Measurements from ENCODE around the gene MYOM3.

The MYOM3 gene

DNA sequence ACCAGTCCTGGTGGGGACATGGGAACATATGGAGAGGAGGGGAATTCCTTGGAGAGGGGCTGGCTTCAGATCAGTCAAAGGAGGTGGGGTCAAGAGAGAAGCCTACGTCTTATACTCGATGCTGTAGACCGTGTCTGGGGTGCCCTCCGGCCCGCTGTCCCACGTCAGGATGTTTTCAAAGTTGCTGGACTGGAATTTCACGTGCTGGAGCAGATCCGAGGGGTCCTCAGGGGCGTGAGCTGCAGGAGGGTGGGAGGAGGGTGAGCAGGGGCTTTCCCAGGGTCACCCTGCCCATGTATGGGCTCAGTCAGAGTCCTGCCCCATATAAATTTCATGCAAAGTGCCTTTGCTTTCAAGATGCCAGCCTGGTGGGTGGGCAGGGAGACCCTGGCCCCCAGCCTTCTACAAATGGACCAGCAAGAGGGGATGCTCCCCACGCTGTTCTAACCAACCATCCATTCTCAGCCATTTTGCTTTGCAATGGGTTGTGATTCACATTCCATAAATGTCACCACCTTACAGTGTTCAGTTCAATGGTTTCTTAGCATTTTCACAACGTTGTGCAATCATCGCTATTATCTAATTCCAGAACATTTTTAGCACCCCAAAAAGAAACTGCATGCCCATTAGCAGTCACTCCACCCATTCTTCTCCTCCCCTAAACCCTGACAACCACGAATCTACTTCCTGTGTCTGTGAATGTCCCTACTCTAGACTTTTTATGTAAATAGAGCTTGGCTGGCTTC lies 26.7 kb upstream of the MYOM3 start:
- Histone ChIP-seq H3K27ac (ENCODE audit: low read depth in 2 of 2, low read length in 2 of 2) (no peak overlapping the region), H3K36me3 (ENCODE audit: control insufficient read depth in 2 of 2, insufficient read depth in 2 of 2, low read length in 2 of 2) (peaks cover 0 to 3% of the 10 kb centered on the region in 2 donors), H3K9me3 (ENCODE audit: control insufficient read depth in 2 of 2, low read length in 2 of 2) (no peaks in the 10 kb centered on the region), H3K4me3 (ENCODE audit: low read length in 2 of 2) (no peak overlapping the region), H3K9ac (ENCODE audit: low read depth in 1 of 2, low read length in 2 of 2) (no peak overlapping the region), H3K27me3 (ENCODE audit: control insufficient read depth in 2 of 2, insufficient read depth in 2 of 2, low read length in 2 of 2) (no peaks in the 10 kb centered on the region), H3K4me1 (ENCODE audit: control insufficient read depth in 2 of 2, insufficient read depth in 2 of 2, low read length in 2 of 2) (peaks cover 5 to 8% of the 10 kb centered on the region in 2 donors)

DNA sequence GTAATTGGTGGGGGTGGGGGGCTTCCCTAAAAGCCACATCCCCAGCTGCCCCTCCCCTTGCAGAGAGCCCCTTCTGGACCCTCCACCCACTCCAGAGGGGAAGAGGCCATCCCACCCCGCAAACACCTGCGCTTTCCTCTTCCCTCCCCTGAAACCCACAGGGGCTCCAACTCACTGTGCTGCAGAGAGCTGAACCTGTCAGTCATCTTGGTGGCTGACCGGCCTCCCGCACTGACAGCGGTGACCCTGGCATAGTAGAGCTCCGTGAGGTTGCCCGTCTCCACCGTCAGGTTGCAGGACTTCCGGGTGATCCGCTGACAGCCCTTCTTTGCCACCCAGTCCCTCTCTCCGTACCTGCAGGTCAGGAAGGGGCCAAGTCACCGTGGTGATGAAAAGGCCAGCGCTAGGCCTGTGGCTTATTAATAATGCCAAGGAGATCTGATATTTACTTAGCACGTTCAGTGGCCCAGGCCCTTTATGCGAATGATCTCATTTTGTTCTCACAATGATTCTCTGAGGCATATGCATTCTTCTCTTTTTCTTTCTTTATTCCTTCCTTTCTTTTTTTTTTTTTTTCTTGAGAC lies 25.1 kb upstream of the MYOM3 start:
- Histone ChIP-seq H3K27ac (ENCODE audit: low read depth in 2 of 2, low read length in 2 of 2) (no peak overlapping the region), H3K9ac (ENCODE audit: low read depth in 1 of 2, low read length in 2 of 2) (no peak overlapping the region), H3K27me3 (ENCODE audit: control insufficient read depth in 2 of 2, insufficient read depth in 2 of 2, low read length in 2 of 2) (no peaks in the 10 kb centered on the region), H3K4me1 (ENCODE audit: control insufficient read depth in 2 of 2, insufficient read depth in 2 of 2, low read length in 2 of 2) (peaks cover 0 to 3% of the 10 kb centered on the region in 2 donors), H3K36me3 (ENCODE audit: control insufficient read depth in 2 of 2, insufficient read depth in 2 of 2, low read length in 2 of 2) (peaks cover 2 to 3% of the 10 kb centered on the region in 2 donors), H3K4me3 (ENCODE audit: low read length in 2 of 2) (no peak overlapping the region), H3K9me3 (ENCODE audit: control insufficient read depth in 2 of 2, low read length in 2 of 2) (no peaks in the 10 kb centered on the region)

DNA sequence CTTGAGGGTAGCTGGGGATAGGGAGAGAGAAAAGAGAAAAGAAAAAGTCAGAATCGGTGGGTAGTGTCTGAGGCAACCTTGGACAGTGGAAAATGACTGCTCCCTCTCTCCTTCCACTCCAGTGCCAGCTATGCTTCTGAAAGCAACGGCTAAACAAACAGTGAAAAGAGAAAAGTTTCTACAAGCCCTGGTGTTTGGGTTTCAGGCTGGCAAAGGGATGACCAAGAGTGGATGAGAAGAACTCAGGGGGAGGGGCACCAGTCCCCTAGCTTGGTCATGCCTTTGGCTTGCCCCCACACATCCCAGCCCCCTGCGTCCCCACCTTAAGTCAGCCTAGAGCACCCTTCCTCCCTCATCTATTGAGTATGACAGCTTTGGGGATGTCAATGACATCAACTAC lies 22.4 kb upstream of the MYOM3 start:
- Histone ChIP-seq H3K4me1 (ENCODE audit: control insufficient read depth in 2 of 2, insufficient read depth in 2 of 2, low read length in 2 of 2) (no peaks in the 10 kb centered on the region), H3K9me3 (ENCODE audit: control insufficient read depth in 2 of 2, low read length in 2 of 2) (no peaks in the 10 kb centered on the region), H3K36me3 (ENCODE audit: control insufficient read depth in 2 of 2, insufficient read depth in 2 of 2, low read length in 2 of 2) (peaks cover 2 to 3% of the 10 kb centered on the region in 2 donors), H3K27ac (ENCODE audit: low read depth in 2 of 2, low read length in 2 of 2) (no peak overlapping the region), H3K27me3 (ENCODE audit: control insufficient read depth in 2 of 2, insufficient read depth in 2 of 2, low read length in 2 of 2) (no peaks in the 10 kb centered on the region), H3K9ac (ENCODE audit: low read depth in 1 of 2, low read length in 2 of 2) (no peak overlapping the region), H3K4me3 (ENCODE audit: low read length in 2 of 2) (no peak overlapping the region)

DNA sequence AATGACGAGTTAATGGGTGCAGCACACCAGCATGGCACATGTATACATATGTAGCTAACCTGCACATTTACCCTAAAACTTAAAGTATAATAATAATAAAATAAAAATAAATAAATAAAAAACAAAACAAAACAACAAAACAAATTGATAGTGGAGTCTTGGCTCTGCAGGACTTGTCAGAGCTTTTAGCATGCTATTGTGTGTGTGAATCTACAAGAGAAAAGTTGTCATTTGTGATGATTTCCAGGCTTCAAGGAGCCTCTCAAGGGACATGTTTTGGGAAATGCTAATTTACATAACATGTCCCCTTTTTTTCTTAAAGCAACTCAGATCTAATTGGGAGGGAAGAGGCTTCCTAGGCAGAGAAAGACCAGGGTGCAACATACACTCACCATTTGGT lies 21.9 kb upstream of the MYOM3 start:
- peaks cover 2 to 3% of the 10 kb centered on the region in 2 donors for H3K36me3 ChIP-seq (ENCODE audit: control insufficient read depth in 2 of 2, insufficient read depth in 2 of 2, low read length in 2 of 2)
- no peaks in the 10 kb centered on the region for H3K9me3 ChIP-seq (ENCODE audit: control insufficient read depth in 2 of 2, low read length in 2 of 2)
- no peak overlapping the region for H3K4me3 ChIP-seq (ENCODE audit: low read length in 2 of 2)
- no peak overlapping the region for H3K27ac ChIP-seq (ENCODE audit: low read depth in 2 of 2, low read length in 2 of 2)
- no peak overlapping the region for H3K9ac ChIP-seq (ENCODE audit: low read depth in 1 of 2, low read length in 2 of 2)
- H3K27me3 ChIP-seq (ENCODE audit: control insufficient read depth in 2 of 2, insufficient read depth in 2 of 2, low read length in 2 of 2), result no peaks in the 10 kb centered on the region
- H3K4me1 ChIP-seq (ENCODE audit: control insufficient read depth in 2 of 2, insufficient read depth in 2 of 2, low read length in 2 of 2), result no peaks in the 10 kb centered on the region

DNA sequence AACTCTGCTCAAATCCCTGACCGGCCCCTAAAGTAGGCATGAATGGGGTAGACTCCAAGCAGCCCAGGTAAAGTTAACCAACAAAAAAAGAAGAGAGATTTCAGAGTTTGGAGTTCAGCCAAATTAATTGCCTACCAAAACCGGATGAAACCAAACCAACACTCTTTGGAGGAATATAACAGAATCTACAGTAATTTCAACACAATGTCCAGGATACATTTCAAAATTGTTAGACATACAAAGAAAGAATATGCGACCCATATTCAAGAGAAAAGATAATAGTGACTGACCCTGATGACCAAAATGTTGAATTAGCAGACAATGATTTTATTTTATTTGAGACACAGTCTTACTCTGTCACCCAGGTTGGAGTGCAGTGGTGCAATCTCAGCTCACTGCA lies 18.4 kb upstream of the MYOM3 start:
- no peak overlapping the region for H3K4me3 ChIP-seq (ENCODE audit: low read length in 2 of 2)
- H3K4me1 ChIP-seq (ENCODE audit: control insufficient read depth in 2 of 2, insufficient read depth in 2 of 2, low read length in 2 of 2), result no peaks in the 10 kb centered on the region
- no peaks in the 10 kb centered on the region for H3K9me3 ChIP-seq (ENCODE audit: control insufficient read depth in 2 of 2, low read length in 2 of 2)
- H3K27ac ChIP-seq (ENCODE audit: low read depth in 2 of 2, low read length in 2 of 2), result no peak overlapping the region
- peaks cover 7 to 9% of the 10 kb centered on the region in 2 donors for H3K36me3 ChIP-seq (ENCODE audit: control insufficient read depth in 2 of 2, insufficient read depth in 2 of 2, low read length in 2 of 2)
- H3K9ac ChIP-seq (ENCODE audit: low read depth in 1 of 2, low read length in 2 of 2), result no peak overlapping the region
- H3K27me3 ChIP-seq (ENCODE audit: control insufficient read depth in 2 of 2, insufficient read depth in 2 of 2, low read length in 2 of 2), result no peaks in the 10 kb centered on the region

DNA sequence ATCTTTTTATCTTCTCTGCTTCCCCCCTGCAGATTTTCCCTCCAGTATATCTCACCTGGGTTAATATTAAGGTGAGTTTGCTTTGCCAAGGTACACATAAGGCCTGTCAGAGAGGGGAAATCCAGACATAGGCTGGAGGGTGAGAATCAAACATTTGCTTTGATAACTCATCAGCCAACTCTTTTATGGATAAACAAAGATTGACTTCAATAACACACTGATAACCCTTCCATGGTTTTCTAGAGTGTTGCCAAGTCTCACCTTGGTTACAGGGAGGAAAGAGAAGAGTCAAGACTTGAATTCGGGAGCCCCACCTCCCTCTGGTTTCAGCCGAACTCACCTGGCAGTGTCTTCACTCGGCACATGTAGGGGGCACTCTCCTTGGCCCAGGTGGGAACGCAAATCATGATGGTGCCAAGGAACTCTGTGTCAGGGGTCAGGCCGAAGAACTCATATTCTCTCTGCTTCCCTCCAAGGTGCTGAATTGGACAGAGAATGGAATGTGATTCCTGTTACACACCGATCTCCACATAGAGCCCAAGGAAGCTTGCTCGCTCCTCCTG lies 15.9 kb upstream of the MYOM3 start:
- Histone ChIP-seq H3K4me3 (ENCODE audit: low read length in 2 of 2) (no peak overlapping the region), H3K27me3 (ENCODE audit: control insufficient read depth in 2 of 2, insufficient read depth in 2 of 2, low read length in 2 of 2) (no peaks in the 10 kb centered on the region), H3K4me1 (ENCODE audit: control insufficient read depth in 2 of 2, insufficient read depth in 2 of 2, low read length in 2 of 2) (no peaks in the 10 kb centered on the region), H3K9me3 (ENCODE audit: control insufficient read depth in 2 of 2, low read length in 2 of 2) (no peaks in the 10 kb centered on the region), H3K36me3 (ENCODE audit: control insufficient read depth in 2 of 2, insufficient read depth in 2 of 2, low read length in 2 of 2) (peaks cover 8 to 11% of the 10 kb centered on the region in 2 donors), H3K9ac (ENCODE audit: low read depth in 1 of 2, low read length in 2 of 2) (no peak overlapping the region), H3K27ac (ENCODE audit: low read depth in 2 of 2, low read length in 2 of 2) (no peak overlapping the region)

DNA sequence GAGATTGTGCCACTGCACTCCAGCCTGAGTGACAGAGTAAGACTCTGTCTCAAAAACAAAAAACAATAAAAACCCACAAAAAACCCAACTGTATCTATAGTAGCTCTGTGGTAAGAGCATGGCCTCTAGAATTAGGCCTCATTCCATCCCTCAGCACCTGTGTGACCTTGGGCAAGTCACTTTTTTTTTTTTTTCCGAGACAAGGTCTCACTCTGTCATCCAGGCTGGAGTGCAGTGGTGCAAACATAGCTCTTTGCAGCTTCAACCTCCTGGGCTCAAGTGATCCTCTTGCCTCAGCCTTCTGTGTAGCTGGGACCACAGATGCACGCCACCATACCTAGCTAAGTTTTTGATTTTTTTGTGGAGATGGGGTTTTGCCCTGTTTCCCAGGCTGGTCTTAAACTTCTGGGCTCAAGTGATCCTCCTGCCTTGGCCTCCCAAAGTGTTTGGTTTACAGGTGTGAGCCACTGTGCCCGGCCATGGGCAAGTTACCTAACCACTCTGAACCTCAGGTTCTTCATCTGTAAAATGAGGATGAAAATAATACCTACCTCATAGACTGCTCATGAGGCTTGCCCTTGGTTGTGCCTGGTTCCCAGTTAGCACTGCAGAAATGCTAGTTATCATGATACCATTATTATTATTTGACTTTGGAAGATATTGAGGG lies 15.3 kb upstream of the MYOM3 start:
- Histone ChIP-seq H3K9me3 (ENCODE audit: control insufficient read depth in 2 of 2, low read length in 2 of 2) (no peaks in the 10 kb centered on the region), H3K4me3 (ENCODE audit: low read length in 2 of 2) (no peak overlapping the region), H3K4me1 (ENCODE audit: control insufficient read depth in 2 of 2, insufficient read depth in 2 of 2, low read length in 2 of 2) (no peaks in the 10 kb centered on the region), H3K36me3 (ENCODE audit: control insufficient read depth in 2 of 2, insufficient read depth in 2 of 2, low read length in 2 of 2) (peaks cover 8 to 11% of the 10 kb centered on the region in 2 donors), H3K27me3 (ENCODE audit: control insufficient read depth in 2 of 2, insufficient read depth in 2 of 2, low read length in 2 of 2) (no peaks in the 10 kb centered on the region), H3K27ac (ENCODE audit: low read depth in 2 of 2, low read length in 2 of 2) (no peak overlapping the region), H3K9ac (ENCODE audit: low read depth in 1 of 2, low read length in 2 of 2) (no peak overlapping the region)

DNA sequence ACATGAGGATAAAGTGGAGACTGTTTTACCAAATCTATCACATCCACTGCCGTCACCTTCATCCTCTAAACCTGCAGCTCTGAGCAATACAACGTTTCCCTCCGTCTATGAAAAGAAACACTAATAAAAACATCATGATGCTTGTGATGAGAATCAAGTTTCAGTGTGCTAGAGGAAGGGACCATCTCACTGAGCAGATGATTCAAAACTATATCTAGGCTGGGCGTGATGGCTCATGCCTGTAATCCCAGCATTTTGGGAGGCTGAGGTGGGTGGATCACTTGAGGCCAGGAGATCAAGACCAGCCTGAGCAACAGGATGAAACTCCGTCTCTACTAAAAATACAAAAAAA lies 14.7 kb upstream of the MYOM3 start:
- no peaks in the 10 kb centered on the region for H3K4me1 ChIP-seq (ENCODE audit: control insufficient read depth in 2 of 2, insufficient read depth in 2 of 2, low read length in 2 of 2)
- H3K27ac ChIP-seq (ENCODE audit: low read depth in 2 of 2, low read length in 2 of 2), result no peak overlapping the region
- H3K9ac ChIP-seq (ENCODE audit: low read depth in 1 of 2, low read length in 2 of 2), result no peak overlapping the region

DNA sequence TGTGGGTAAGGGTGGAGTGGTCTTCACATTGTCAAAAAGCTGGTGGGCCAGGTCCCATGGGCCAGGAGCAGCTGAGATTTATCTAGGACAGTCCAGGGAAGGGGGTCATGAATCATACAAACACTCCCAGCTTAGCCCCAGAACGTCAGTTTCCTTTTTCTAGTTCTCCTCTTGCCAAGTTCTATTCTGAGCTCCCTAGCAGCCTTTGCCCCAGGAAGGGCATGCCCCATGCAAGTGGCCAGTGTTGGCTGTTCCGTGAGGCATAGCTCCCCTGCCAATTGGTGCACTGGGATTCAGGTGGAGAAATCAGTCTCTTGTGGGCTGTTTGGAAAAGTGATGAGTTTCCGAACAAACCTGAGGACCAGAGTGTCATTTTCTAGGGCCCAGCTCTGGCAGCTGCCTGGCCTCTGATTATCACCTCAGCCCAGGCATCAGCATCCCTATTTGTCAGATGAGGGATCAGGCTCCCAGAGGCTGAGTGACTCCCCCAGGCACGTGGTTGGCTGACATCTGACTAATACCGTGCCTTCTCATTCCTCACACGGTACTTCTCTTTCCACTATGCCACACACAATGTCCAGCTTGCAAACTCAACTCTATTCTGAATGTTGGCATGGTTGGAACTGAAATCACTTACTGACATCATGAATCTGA lies 14.2 kb upstream of the MYOM3 start:
- Histone ChIP-seq H3K9me3 (ENCODE audit: control insufficient read depth in 2 of 2, low read length in 2 of 2) (no peaks in the 10 kb centered on the region), H3K4me1 (ENCODE audit: control insufficient read depth in 2 of 2, insufficient read depth in 2 of 2, low read length in 2 of 2) (peaks cover 0 to 3% of the 10 kb centered on the region in 2 donors), H3K27me3 (ENCODE audit: control insufficient read depth in 2 of 2, insufficient read depth in 2 of 2, low read length in 2 of 2) (no peaks in the 10 kb centered on the region), H3K4me3 (ENCODE audit: low read length in 2 of 2) (no peak overlapping the region), H3K27ac (ENCODE audit: low read depth in 2 of 2, low read length in 2 of 2) (no peak overlapping the region), H3K9ac (ENCODE audit: low read depth in 1 of 2, low read length in 2 of 2) (no peak overlapping the region), H3K36me3 (ENCODE audit: control insufficient read depth in 2 of 2, insufficient read depth in 2 of 2, low read length in 2 of 2) (peaks cover 8 to 11% of the 10 kb centered on the region in 2 donors)

More for the DNA sequence above, 14.7 kb upstream of the MYOM3 start:
- Histone ChIP-seq H3K4me3 (ENCODE audit: low read length in 2 of 2) (no peak overlapping the region), H3K36me3 (ENCODE audit: control insufficient read depth in 2 of 2, insufficient read depth in 2 of 2, low read length in 2 of 2) (peaks cover 8 to 11% of the 10 kb centered on the region in 2 donors), H3K9me3 (ENCODE audit: control insufficient read depth in 2 of 2, low read length in 2 of 2) (no peaks in the 10 kb centered on the region), H3K27me3 (ENCODE audit: control insufficient read depth in 2 of 2, insufficient read depth in 2 of 2, low read length in 2 of 2) (no peaks in the 10 kb centered on the region)

DNA sequence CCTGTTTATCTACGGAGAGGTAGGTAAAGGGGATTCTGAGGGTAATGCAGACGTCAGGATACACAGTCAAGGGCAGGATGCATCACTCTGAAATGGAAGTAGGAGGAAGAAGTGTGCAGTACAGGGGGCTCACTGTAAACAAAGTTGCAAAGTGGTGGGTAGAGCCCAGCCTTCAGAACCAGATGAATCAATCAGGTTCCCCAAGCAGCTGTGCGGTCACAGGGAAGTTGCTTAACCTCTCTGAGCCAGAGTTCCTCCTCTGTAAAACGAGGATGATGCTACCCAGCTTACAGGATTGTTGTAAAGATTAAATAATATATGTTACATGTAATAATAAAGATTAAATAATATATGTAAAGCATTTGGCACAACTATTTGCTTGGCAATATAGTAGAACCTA lies 13.5 kb upstream of the MYOM3 start:
- H3K4me1 ChIP-seq (ENCODE audit: control insufficient read depth in 2 of 2, insufficient read depth in 2 of 2, low read length in 2 of 2), result peaks cover 5 to 10% of the 10 kb centered on the region in 2 donors
- no peak overlapping the region for H3K27ac ChIP-seq (ENCODE audit: low read depth in 2 of 2, low read length in 2 of 2)
- H3K36me3 ChIP-seq (ENCODE audit: control insufficient read depth in 2 of 2, insufficient read depth in 2 of 2, low read length in 2 of 2), result peaks cover 8 to 11% of the 10 kb centered on the region in 2 donors
- H3K27me3 ChIP-seq (ENCODE audit: control insufficient read depth in 2 of 2, insufficient read depth in 2 of 2, low read length in 2 of 2), result no peaks in the 10 kb centered on the region
- H3K9me3 ChIP-seq (ENCODE audit: control insufficient read depth in 2 of 2, low read length in 2 of 2), result no peaks in the 10 kb centered on the region
- no peak overlapping the region for H3K4me3 ChIP-seq (ENCODE audit: low read length in 2 of 2)
- H3K9ac ChIP-seq (ENCODE audit: low read depth in 1 of 2, low read length in 2 of 2), result no peak overlapping the region
